Panc1 (cell line): ENCODE results near the gene SPRN.

Experiments
- POLR2AphosphoS5 ChIP-seq: IDR thresholded peaks from 2 replicates; pipeline ENCODE4 v1.6.1; 2012; ENCODE audit warnings: mild to moderate bottlenecking, low read depth, low read length, moderate library complexity
- TF ChIP-seq, protein P1 (sequence below): fragments of 450-650 bp; IDR thresholded peaks from 2 replicates; pipeline ENCODE4 v1.5.1; 2017; ENCODE audit warnings: mild to moderate bottlenecking
- TF ChIP-seq, protein P2 (sequence below), 2 experiments: IDR thresholded peaks; 2 replicates each; pipeline ENCODE4 v1.6.1; 2011 to 2012; ENCODE audit warnings: low read depth in 2 of 2, control low read depth in 1 of 2, low read length in 1 of 2, mild to moderate bottlenecking in 1 of 2, moderate library complexity in 1 of 2; ENCODE audit not compliant: insufficient read depth in 1 of 2

DNA sequence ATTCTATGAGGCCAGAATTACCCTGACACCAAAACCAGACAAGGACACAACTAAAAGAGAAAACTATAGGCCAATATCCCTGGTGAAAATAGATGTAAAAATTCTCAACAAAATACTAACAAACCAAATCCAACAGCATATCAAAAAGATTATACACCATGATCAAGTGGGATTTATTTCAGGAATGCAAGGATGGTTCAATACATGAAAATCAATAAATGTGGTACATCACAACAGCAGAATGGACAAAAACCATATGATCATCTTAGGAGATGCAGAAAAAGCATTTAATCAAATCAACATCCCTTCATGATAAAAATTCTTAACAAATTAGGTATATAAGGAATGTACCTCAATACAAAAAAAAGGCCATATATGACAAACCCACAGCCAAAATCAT is 23.7 kb upstream of the SPRN start:
- TF ChIP-seq, protein P1, sequence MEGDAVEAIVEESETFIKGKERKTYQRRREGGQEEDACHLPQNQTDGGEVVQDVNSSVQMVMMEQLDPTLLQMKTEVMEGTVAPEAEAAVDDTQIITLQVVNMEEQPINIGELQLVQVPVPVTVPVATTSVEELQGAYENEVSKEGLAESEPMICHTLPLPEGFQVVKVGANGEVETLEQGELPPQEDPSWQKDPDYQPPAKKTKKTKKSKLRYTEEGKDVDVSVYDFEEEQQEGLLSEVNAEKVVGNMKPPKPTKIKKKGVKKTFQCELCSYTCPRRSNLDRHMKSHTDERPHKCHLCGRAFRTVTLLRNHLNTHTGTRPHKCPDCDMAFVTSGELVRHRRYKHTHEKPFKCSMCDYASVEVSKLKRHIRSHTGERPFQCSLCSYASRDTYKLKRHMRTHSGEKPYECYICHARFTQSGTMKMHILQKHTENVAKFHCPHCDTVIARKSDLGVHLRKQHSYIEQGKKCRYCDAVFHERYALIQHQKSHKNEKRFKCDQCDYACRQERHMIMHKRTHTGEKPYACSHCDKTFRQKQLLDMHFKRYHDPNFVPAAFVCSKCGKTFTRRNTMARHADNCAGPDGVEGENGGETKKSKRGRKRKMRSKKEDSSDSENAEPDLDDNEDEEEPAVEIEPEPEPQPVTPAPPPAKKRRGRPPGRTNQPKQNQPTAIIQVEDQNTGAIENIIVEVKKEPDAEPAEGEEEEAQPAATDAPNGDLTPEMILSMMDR: no peak
- no peak for TF ChIP-seq POLR2AphosphoS5
- TF ChIP-seq, protein P2, sequence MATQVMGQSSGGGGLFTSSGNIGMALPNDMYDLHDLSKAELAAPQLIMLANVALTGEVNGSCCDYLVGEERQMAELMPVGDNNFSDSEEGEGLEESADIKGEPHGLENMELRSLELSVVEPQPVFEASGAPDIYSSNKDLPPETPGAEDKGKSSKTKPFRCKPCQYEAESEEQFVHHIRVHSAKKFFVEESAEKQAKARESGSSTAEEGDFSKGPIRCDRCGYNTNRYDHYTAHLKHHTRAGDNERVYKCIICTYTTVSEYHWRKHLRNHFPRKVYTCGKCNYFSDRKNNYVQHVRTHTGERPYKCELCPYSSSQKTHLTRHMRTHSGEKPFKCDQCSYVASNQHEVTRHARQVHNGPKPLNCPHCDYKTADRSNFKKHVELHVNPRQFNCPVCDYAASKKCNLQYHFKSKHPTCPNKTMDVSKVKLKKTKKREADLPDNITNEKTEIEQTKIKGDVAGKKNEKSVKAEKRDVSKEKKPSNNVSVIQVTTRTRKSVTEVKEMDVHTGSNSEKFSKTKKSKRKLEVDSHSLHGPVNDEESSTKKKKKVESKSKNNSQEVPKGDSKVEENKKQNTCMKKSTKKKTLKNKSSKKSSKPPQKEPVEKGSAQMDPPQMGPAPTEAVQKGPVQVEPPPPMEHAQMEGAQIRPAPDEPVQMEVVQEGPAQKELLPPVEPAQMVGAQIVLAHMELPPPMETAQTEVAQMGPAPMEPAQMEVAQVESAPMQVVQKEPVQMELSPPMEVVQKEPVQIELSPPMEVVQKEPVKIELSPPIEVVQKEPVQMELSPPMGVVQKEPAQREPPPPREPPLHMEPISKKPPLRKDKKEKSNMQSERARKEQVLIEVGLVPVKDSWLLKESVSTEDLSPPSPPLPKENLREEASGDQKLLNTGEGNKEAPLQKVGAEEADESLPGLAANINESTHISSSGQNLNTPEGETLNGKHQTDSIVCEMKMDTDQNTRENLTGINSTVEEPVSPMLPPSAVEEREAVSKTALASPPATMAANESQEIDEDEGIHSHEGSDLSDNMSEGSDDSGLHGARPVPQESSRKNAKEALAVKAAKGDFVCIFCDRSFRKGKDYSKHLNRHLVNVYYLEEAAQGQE (IDR thresholded peaks at IDR 0.05; ENCODE audit: insufficient read depth in 1 of 2, low read depth in 2 of 2, low read length in 1 of 2): no peak
